HG03342 (cell line): Measurements from ENCODE around the gene TBCK.
"Not testable (repeated sequence)": the region's sequence is repeated elsewhere in the genome, so short reads cannot be mapped to it uniquely, and the experiment has no call there.

ENCODE experiments used
- ATAC-seq: cut with Tn5 transposase; IDR thresholded peaks from one replicate; pipeline ENCODE4 v1.9.1; 2021; ENCODE audit warnings: mild to moderate bottlenecking, moderate library complexity; ENCODE audit not compliant: unreplicated experiment

The TBCK gene

DNA sequence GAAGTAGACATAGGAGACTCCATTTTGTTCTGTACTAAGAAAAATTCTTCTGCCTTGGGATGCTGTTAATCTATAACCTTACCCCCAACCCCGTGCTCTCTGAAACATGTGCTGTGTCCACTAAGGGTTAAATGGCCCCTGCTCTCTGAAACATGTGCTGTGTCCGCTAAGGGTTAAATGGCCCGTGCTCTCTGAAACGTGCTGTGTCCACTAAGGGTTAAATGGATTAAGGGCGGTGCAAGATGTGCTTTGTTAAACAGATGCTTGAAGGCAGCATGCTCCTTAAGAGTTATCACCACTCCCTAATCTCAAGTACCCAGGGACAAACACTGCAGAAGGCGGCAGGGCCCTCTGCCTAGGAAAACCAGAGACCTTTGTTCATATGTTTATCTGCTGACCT lies 5.8 kb upstream of the TBCK start:
- not testable (repeated sequence) for ATAC-seq

- not testable (repeated sequence) for ATAC-seq
Measured at GRCh38 chr4:106321168-106321567, 5.2 kb upstream of the TBCK start.

- no peak for ATAC-seq
Measured at GRCh38 chr4:106320235-106320634, 4.2 kb upstream of the TBCK start.

DNA sequence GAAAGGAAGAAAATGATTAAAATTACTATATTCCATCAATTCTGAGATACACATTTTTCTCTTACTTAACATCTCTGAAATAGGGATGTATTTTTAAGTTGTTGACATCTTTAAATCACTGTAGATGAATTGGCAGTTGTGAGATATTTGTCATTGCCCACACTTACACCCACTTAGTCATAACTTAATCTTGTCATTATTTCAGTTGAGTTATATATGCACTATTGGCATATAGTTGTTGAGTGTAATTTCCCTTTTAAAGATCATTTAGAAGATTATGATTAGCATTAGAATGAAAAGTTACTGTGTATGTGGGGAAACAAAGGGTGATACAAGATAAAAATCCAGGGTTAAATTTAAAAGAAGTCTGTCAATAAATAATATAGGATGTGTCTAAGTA lies 2.5 kb upstream of the TBCK start:
- no peak for ATAC-seq

- ATAC-seq = no peak
Measured at GRCh38 chr4:106317815-106318214, 1.8 kb upstream of the TBCK start.

DNA sequence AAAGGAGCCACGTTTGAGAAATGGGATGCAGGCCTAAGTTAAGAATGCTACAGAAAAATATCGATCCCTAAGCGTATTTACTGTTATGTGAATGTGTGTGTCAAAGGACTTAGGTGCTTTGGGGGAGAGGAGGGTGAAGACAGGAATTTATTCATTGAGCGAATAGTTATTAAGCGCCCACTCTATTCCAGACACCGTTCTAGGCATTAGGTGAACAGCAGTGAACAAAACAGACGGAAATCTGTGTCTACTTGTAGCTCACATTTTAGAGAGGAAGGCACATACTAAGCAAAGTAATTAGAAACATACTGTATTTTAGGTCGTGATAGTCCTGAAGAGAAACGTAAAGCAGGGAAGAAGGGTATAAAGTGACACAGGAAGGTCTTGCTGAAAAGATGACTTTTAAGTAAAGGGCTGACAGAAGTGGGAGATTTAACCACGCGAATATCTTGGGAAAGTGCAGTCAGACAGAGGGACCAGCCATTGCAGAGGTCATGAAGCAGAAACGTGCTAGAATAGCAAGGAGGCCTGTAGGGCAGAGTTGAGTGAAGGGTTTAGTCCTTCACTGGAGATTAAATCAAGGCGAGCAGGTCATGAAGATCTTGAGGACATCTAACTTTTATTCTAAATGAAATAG lies 882 bp upstream of the TBCK start:
- peak; percentile 1 for ATAC-seq

DNA sequence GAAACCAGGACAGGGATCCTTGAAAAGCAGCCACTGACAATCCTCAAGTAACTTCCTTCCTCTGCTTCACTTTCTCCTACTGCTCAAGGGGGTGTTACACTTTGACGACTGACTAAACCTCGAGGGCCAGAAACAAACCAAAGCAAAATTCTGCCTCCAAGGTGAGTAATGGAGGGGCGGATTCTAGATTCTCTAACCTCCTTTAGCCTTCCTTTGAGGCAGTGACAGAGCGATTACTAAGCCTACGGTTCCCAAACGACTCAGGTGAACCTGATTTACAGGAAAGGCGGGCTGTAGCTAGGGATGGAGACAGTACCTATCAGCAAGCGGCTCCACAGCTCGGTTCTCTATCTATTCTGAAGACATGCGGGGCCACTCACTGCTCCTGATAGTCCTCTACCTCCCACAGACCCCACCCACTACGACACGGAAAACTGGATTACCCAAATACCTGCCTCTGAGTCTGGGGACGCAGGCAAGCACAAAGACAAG lies 487 bp downstream of the TBCK start:
- ATAC-seq = peak; percentile 18

DNA sequence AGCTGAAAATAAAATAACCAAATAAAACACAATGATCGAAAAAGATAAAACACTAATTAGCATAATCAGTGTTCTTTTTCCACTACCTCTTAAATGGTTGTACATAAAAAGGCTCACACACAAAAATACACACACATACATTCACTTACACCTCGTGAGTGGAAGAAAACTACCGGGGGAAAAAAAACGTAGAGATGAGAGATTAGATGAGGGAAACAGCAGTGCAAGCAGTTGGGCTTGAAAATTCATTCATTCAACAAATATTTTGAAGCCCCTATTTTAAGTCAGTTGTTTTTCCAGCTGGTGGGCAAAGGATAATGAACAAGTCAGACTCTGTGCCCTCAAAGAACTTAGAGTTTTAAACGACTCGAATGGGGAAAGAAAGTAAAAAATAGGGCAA lies 1.0 kb downstream of the TBCK start:
- no peak for ATAC-seq

DNA sequence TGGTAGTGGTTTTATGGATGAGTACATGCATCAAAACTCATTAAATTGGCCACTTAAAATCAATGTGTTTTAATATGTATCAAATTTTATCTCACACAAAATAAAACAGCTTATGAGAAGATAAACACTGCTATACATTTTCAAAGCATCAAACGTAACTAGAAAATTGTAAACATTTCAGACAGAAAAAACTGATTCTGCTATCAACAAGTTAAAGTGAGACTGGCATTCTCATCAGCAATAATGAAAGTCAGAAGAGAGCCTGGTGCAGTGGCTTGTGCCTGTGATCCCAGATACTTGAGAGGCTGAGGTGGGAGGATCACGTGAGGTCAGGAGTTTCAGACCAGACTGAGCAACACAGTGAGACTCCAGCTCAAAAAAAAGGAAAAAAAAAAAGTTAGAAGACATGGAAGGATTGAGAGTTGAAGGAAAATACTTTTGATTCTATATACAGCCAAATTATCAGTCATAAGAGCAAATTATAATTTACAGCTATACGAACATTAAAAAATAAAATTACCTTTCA lies 2.9 kb downstream of the TBCK start:
- no peak for ATAC-seq

- no peak for ATAC-seq
Measured at GRCh38 chr4:106312377-106312776, 3.6 kb downstream of the TBCK start.

- no peak for ATAC-seq
Measured at GRCh38 chr4:106306561-106306960, 9.4 kb downstream of the TBCK start.

DNA sequence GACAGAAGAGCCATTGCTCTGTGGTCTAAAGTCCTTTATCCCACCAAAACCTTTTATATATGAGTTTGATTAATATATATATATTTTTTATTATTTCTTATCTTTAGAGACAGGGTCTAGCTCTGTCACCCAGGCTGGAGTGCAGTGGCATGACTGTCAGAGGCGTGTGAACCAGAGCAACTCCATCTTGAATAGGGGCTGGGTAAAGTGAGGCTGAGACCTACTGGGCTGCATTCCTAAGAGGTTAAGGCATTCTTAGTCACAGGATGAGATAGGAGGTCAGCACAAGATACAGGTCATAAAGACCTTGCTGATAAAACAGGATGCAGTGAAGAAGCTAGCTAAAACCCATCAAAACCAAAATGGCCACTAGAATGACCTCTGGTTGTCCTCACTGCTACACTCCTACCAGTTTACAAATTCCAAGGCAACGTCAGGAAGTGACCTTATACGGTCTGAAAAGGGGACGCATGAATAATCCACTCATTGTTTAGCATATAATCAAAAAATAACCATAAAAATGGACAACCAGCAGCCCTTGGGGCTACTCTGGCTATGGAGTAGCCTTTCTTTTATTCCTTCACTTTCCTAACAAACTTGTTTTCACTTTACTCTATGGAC lies 10.5 kb downstream of the TBCK start:
- no peak for ATAC-seq

GRCh38 chr4:106304632-106305031 lies 11.4 kb downstream of the TBCK start:
- ATAC-seq = no peak

- ATAC-seq = no peak
Measured at GRCh38 chr4:106303548-106304281, 12.3 kb downstream of the TBCK start.

DNA sequence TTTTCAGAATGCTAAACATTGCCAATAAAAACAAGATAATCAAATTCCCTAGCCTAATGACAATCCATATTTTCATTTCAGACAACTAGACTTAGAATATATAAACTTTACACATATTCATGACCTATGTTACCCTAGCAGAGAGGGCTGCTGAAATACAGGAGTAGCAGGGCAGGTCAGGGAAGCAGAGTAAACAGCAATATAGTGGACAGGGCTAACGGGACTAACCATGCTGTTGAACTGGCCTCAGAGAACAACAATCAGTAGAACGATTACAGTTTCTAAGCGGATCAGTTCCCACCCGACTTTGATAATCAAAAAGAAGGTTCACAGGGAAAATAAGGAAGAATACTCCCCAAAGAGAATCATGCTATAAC lies 14.0 kb downstream of the TBCK start:
- ATAC-seq = no peak

DNA sequence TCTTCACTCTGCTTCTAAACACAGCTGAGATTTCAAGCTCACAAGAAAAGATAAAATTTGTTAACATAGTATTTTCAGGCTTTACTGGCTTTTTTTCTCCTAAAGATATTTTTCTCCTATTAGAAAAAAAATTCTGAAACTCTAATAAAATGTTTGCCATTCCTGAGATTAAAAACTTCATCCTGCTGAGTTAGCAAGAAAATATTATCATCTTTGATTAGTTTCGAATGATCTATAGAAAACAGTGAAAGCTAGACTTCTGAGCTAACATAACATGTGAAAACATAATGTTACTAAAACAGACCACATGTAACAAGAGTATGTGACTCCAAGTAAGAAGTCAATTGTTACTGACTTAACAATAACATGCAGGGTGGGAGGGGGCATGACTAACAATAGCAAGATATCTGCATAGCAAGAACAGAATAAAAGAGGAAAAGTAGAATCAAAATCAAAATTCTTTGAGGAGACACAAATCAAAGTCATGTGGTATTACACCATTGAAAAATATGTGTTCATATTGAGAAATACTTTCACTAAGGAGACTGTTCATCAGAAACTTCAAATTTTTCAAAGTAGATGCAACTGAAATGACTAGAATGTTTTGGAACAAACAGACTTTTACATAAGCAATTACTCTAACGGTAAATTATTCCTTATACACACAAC lies 14.5 kb downstream of the TBCK start:
- ATAC-seq = no peak

DNA sequence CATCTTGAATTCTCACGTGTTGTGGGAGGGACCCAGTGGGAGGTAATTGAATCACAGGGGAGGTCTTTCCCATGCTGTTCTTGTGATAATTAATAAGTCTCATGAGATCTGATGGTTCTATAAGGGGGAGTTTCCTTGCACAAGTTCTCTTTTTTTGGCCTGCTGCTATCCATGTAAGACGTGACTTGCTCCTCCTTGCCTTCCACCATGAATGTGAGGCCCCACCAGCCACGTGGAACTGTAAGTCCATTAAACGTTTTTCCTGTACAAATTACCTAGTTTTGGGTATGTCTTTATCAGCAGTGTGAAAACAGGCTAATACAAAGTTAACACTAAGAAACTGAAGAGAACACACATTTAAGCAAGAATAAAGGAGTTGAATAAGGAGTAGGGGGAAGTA lies 16.0 kb downstream of the TBCK start:
- no peak for ATAC-seq

DNA sequence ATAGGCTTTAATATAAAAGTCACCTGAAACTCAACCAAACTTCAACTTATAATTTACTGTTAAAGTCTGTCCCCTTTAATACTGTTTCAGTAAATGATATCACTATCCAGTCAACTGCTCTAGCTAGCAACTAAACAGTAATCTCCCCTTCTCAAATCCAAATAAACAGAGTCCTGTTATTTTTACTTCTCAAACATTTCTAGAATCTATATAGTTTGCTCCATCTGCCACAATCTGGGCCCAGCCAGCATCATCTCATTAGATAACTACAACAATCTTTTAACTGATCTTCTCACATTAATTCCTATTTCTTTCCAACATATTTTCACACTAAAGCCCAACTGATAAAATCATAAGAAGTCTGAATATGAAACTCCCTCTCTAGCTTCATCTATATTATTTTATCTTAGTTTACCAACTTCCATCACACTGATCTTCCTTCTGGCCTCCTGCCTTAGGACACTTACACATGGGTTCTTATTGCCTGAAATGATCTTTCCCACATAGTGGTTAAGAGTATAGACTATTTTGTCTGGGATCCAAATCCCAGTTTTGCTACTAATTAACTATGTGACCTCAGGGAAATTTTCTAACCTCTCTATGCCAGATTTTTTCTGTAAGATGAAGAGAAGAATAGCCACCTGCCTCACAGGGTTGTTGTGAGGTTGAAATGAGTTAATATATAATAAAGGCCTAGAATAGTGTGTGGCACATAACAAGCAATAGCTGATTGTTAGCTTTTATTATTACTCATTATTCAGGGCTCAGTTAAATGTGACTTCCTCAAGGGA lies 18.6 kb downstream of the TBCK start:
- ATAC-seq = no peak

DNA sequence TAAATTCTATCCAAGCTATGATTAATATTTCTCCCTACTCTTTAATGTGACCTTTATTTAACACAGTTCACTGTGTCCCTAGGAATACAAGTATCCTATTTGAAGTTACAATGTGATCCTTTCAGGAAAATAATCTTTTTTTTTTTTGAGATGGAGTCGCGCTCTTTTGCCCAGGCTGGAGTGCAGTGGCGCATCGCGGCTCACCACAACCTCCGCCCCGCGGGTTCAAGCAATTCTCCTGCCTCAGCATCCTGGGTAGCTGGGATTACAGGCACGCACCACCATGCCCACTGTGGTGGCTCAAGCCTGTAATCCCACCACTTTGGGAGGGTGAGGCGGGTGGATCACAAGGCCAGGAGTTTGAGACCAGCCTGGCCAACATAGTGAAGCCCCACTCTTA lies 21.9 kb downstream of the TBCK start:
- ATAC-seq = no peak

GRCh38 chr4:106291678-106292077 lies 24.3 kb downstream of the TBCK start:
- ATAC-seq = no peak

DNA sequence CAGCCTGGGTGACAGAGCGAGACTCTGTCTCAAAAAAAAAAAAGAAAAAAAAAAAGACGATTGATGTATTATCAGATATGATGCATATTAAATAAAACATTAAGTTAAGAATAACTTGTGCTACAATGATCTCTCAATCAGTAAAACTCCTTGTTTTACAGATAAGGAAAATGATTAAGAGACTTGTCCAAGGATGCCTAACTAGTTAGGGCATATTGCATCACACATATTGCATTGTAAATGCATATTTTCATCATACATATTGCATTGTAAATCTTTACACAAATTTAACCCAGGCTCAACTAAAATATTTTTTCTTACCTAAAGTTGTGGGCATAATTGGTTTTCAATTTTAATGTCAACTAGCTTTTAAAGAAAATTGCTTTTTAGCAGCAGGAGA lies 26.3 kb downstream of the TBCK start:
- ATAC-seq = no peak
